Right renal pelvis (tissue), 4 donors: ENCODE measurements around the gene QRFPR. TPM values are rescaled to one million over a fixed set of nuclear protein-coding genes. Genes with fewer than 3 reads are reported as not detected.
"Not testable (repeated sequence)": the region's sequence is repeated elsewhere in the genome, so short reads cannot be mapped to it uniquely, and the experiment has no call there.

Source experiments
- DNase-seq, 4 donors: peaks; one replicate each; pipeline ENCODE4 v3.0.0-alpha.2; 2013; ENCODE audit warnings: low read depth in 4 of 4, low spot score in 3 of 4, missing footprints in 1 of 4
- polyA plus RNA-seq, 4 donors: library from polyadenylated mRNA; unstranded; fragments of 120-200 nt; gene quantifications; one replicate each; pipeline ENCODE4 v1.2.1, GENCODE V29; 2013; ENCODE audit not compliant: insufficient read length in 4 of 4

QRFPR gene
- 1 to 10 TPM in 3 of 4 donors, under 1 TPM in 1; 0.88 to 2.2 (median 1.6) TPM for polyA plus RNA-seq

- no peak for DNase-seq
These were observed at the start of gene QRFPR for GRCh38 chr4:121380776-121381462. TSS of gene QRFPR (minus strand) at chr4:121381018. CDS start at chr4:121380647, 371 bp downstream.

GRCh38 chr4:121428721-121429120 lies 47.9 kb upstream of the QRFPR start:
- no peak for DNase-seq

GRCh38 chr4:121421594-121421993 lies 40.8 kb upstream of the QRFPR start:
- DNase-seq, result no peak

GRCh38 chr4:121411151-121411744 lies 30.4 kb upstream of the QRFPR start:
- DNase-seq, result no peak

- DNase-seq, result not testable (repeated sequence)
These were observed 27.7 kb upstream of the QRFPR start for GRCh38 chr4:121408567-121408966.

- no peak for DNase-seq
These were observed 19.8 kb upstream of the QRFPR start for GRCh38 chr4:121400632-121401031.

- no peak for DNase-seq
These were observed 17.3 kb upstream of the QRFPR start for GRCh38 chr4:121397941-121398601.

GRCh38 chr4:121397434-121397833 lies 16.6 kb upstream of the QRFPR start:
- no peak for DNase-seq

GRCh38 chr4:121392426-121393086 lies 11.7 kb upstream of the QRFPR start:
- DNase-seq, result no peak

- DNase-seq, result no peak
These were observed 9.5 kb upstream of the QRFPR start for GRCh38 chr4:121390335-121390734.

- no peak for DNase-seq
These were observed 1.5 kb downstream of the QRFPR start for GRCh38 chr4:121379276-121379675.

- no peak for DNase-seq
These were observed 3.7 kb downstream of the QRFPR start for GRCh38 chr4:121377076-121377475.

- DNase-seq, result no peak
These were observed 4.3 kb downstream of the QRFPR start for GRCh38 chr4:121376556-121376955.

GRCh38 chr4:121376097-121376496 lies 4.7 kb downstream of the QRFPR start:
- no peak for DNase-seq

- DNase-seq, result no peak
These were observed 5.6 kb downstream of the QRFPR start for GRCh38 chr4:121375262-121375661.

- no peak for DNase-seq
These were observed 7.0 kb downstream of the QRFPR start for GRCh38 chr4:121373841-121374240.

- DNase-seq, result no peak
These were observed 10.0 kb downstream of the QRFPR start for GRCh38 chr4:121370729-121371325.

GRCh38 chr4:121360495-121360894 lies 20.3 kb downstream of the QRFPR start:
- no peak for DNase-seq

GRCh38 chr4:121358473-121358872 lies 22.3 kb downstream of the QRFPR start:
- DNase-seq, result no peak

GRCh38 chr4:121353213-121353612 lies 27.6 kb downstream of the QRFPR start:
- DNase-seq, result no peak

- no peak for DNase-seq
These were observed 36.7 kb downstream of the QRFPR start for GRCh38 chr4:121344098-121344497.
